ENCODE results near the gene DNAJC22.
"Not testable (repeated sequence)": the region's sequence is repeated elsewhere in the genome, so short reads cannot be mapped to it uniquely, and the experiment has no call there.

DNAJC22 gene

DNA sequence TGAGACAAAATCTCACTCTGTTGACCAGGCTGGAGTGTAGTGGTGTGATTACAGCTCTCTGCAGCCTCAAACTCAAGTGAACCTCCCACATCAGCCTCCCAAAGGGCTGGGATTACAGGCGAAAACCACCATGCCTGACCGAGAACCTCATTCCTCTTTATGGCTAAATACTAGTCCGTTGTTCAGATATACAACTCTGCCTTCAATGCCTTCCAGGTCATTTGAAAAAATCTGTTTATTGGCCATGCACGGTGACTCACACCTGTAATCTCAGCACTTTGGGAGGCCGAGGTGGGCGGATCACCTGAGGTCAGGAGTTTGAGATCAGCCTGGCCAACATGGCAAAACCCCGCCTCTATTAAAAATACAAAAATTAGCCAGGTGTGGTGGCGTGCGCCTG is 33.5 kb downstream of the DNAJC22 start:
- H3K9me3 ChIP-seq (ENCODE audit: control extremely low read depth in 1 of 5, control insufficient read depth in 4 of 5, insufficient read depth in 2 of 5, low read depth in 1 of 5, low read length in 4 of 5); H3K4me3 ChIP-seq (ENCODE audit: control insufficient read depth in 1 of 7, extremely low read depth in 1 of 7, insufficient read depth in 4 of 7, low read depth in 2 of 7, low read length in 6 of 7); DNase-seq; H3K27me3 ChIP-seq (replicated peaks in 2 of 5; ENCODE audit: control insufficient read depth in 4 of 5, insufficient read depth in 5 of 5, low read length in 4 of 5); H3K4me1 ChIP-seq (ENCODE audit: control extremely low read depth in 1 of 4, control insufficient read depth in 4 of 4, insufficient read depth in 4 of 4, low read length in 3 of 4); POLR2A ChIA-PET; H3K27ac ChIP-seq (ENCODE audit: insufficient read depth in 1 of 2, low read depth in 1 of 2, low read length in 2 of 2, poor library complexity in 1 of 2, severe bottlenecking in 2 of 2); H3K36me3 ChIP-seq (ENCODE audit: control insufficient read depth in 4 of 4, insufficient read depth in 4 of 4, low read length in 3 of 4): not testable (repeated sequence)
- CTCF ChIA-PET: interaction anchor here (0.5 to 0.8 kb wide), 2 partner anchors 10 to 19 kb away, joined by 4 read pairs; no protein-coding TSS in a partner anchor
- WGBS (ENCODE audit: insufficient coverage): 97% methylated on average over 4 of the region's 9 CpGs

- peak overlapping the region in 3 of 7 experiments; percentile 37 to 57 (median 42) for H3K4me3 ChIP-seq (ENCODE audit: control insufficient read depth in 1 of 7, extremely low read depth in 1 of 7, insufficient read depth in 4 of 7, low read depth in 2 of 7, low read length in 6 of 7)
- no peak overlapping the region for H3K27ac ChIP-seq (ENCODE audit: insufficient read depth in 1 of 2, low read depth in 1 of 2, low read length in 2 of 2, poor library complexity in 1 of 2, severe bottlenecking in 2 of 2)
- peak; percentile 81 to 89 (median 86) for DNase-seq
- peaks cover 0 to 3% (median 0%) of the 10 kb centered on the region in 4 experiments for H3K36me3 ChIP-seq (ENCODE audit: control insufficient read depth in 4 of 4, insufficient read depth in 4 of 4, low read length in 3 of 4)
- H3K27me3 ChIP-seq (replicated peaks in 2 of 5; ENCODE audit: control insufficient read depth in 4 of 5, insufficient read depth in 5 of 5, low read length in 4 of 5): no peaks in the 10 kb centered on the region
- peaks cover 0 to 7% (median 0%) of the 10 kb centered on the region in 4 experiments for H3K4me1 ChIP-seq (ENCODE audit: control extremely low read depth in 1 of 4, control insufficient read depth in 4 of 4, insufficient read depth in 4 of 4, low read length in 3 of 4)
- POLR2A ChIA-PET: no interaction called here
- CTCF ChIA-PET: interaction anchor here (0.7 to 2.6 kb wide), 7 partner anchors 9 to 105 kb away, joined by 3 to 8 read pairs (median 3); no protein-coding TSS in a partner anchor
- H3K9me3 ChIP-seq (ENCODE audit: control extremely low read depth in 1 of 5, control insufficient read depth in 4 of 5, insufficient read depth in 2 of 5, low read depth in 1 of 5, low read length in 4 of 5): no peaks in the 10 kb centered on the region
- 68% methylated on average over 17 of the region's 18 CpGs for WGBS (ENCODE audit: insufficient coverage)
Observed at GRCh38 chr12:49388682-49389386, 42.1 kb downstream of the DNAJC22 start.

GRCh38 chr12:49389387-49389703 is 42.7 kb downstream of the DNAJC22 start:
- H3K27me3 ChIP-seq (replicated peaks in 2 of 5; ENCODE audit: control insufficient read depth in 4 of 5, insufficient read depth in 5 of 5, low read length in 4 of 5): no peaks in the 10 kb centered on the region
- H3K36me3 ChIP-seq (ENCODE audit: control insufficient read depth in 4 of 4, insufficient read depth in 4 of 4, low read length in 3 of 4): peaks cover 0 to 3% (median 0%) of the 10 kb centered on the region in 4 experiments
- ChIA-PET POLR2A (interaction anchor here (0.6 kb wide), 1 partner anchor 167 kb away, joined by 12 read pairs; no protein-coding TSS in a partner anchor), CTCF (interaction anchor here (0.6 to 2.6 kb wide), 5 partner anchors 15 to 213 kb away, joined by 3 to 8 read pairs (median 3); no protein-coding TSS in a partner anchor)
- DNase-seq: no peak
- peak overlapping the region in 3 of 7 experiments; percentile 37 to 57 (median 42) for H3K4me3 ChIP-seq (ENCODE audit: control insufficient read depth in 1 of 7, extremely low read depth in 1 of 7, insufficient read depth in 4 of 7, low read depth in 2 of 7, low read length in 6 of 7)
- WGBS (ENCODE audit: insufficient coverage): 65% methylated on average over 9 of the region's 13 CpGs
- peaks cover 0 to 7% (median 0%) of the 10 kb centered on the region in 4 experiments for H3K4me1 ChIP-seq (ENCODE audit: control extremely low read depth in 1 of 4, control insufficient read depth in 4 of 4, insufficient read depth in 4 of 4, low read length in 3 of 4)
- no peak overlapping the region for H3K27ac ChIP-seq (ENCODE audit: insufficient read depth in 1 of 2, low read depth in 1 of 2, low read length in 2 of 2, poor library complexity in 1 of 2, severe bottlenecking in 2 of 2)
- no peaks in the 10 kb centered on the region for H3K9me3 ChIP-seq (ENCODE audit: control extremely low read depth in 1 of 5, control insufficient read depth in 4 of 5, insufficient read depth in 2 of 5, low read depth in 1 of 5, low read length in 4 of 5)

- Histone ChIP-seq H3K9me3 (ENCODE audit: control extremely low read depth in 1 of 5, control insufficient read depth in 4 of 5, insufficient read depth in 2 of 5, low read depth in 1 of 5, low read length in 4 of 5) (no peaks in the 10 kb centered on the region), H3K27me3 (replicated peaks in 2 of 5; ENCODE audit: control insufficient read depth in 4 of 5, insufficient read depth in 5 of 5, low read length in 4 of 5) (no peaks in the 10 kb centered on the region), H3K4me3 (ENCODE audit: control insufficient read depth in 1 of 7, extremely low read depth in 1 of 7, insufficient read depth in 4 of 7, low read depth in 2 of 7, low read length in 6 of 7) (no peak overlapping the region), H3K4me1 (ENCODE audit: control extremely low read depth in 1 of 4, control insufficient read depth in 4 of 4, insufficient read depth in 4 of 4, low read length in 3 of 4) (no peaks in the 10 kb centered on the region), H3K27ac (ENCODE audit: insufficient read depth in 1 of 2, low read depth in 1 of 2, low read length in 2 of 2, poor library complexity in 1 of 2, severe bottlenecking in 2 of 2) (no peak overlapping the region), H3K36me3 (ENCODE audit: control insufficient read depth in 4 of 4, insufficient read depth in 4 of 4, low read length in 3 of 4) (no peaks in the 10 kb centered on the region)
- ChIA-PET CTCF (interaction anchor here (0.6 to 2.2 kb wide), 11 partner anchors 8 to 117 kb away, joined by 3 to 9 read pairs (median 3); partner anchors contain the start of gene SPATS2), POLR2A (no interaction called here)
- WGBS (ENCODE audit: insufficient coverage): 91% methylated on average over 1 of the region's 1 CpG
- no peak for DNase-seq
Observed at GRCh38 chr12:49397000-49397399, 50.3 kb downstream of the DNAJC22 start.

- 88% methylated on average over 1 of the region's 1 CpG for WGBS (ENCODE audit: insufficient coverage)
- ChIA-PET POLR2A (no interaction called here), CTCF (interaction anchor here (0.6 to 1.4 kb wide), 5 partner anchors 39 to 653 kb away, joined by 3 to 6 read pairs (median 3); no protein-coding TSS in a partner anchor)
- DNase-seq: no peak
- no peak overlapping the region for H3K4me3 ChIP-seq (ENCODE audit: control insufficient read depth in 1 of 7, extremely low read depth in 1 of 7, insufficient read depth in 4 of 7, low read depth in 2 of 7, low read length in 6 of 7)
- no peak overlapping the region for H3K27ac ChIP-seq (ENCODE audit: insufficient read depth in 1 of 2, low read depth in 1 of 2, low read length in 2 of 2, poor library complexity in 1 of 2, severe bottlenecking in 2 of 2)
- no peaks in the 10 kb centered on the region for H3K36me3 ChIP-seq (ENCODE audit: control insufficient read depth in 4 of 4, insufficient read depth in 4 of 4, low read length in 3 of 4)
- H3K4me1 ChIP-seq (ENCODE audit: control extremely low read depth in 1 of 4, control insufficient read depth in 4 of 4, insufficient read depth in 4 of 4, low read length in 3 of 4): no peaks in the 10 kb centered on the region
- no peaks in the 10 kb centered on the region for H3K27me3 ChIP-seq (replicated peaks in 2 of 5; ENCODE audit: control insufficient read depth in 4 of 5, insufficient read depth in 5 of 5, low read length in 4 of 5)
- no peaks in the 10 kb centered on the region for H3K9me3 ChIP-seq (ENCODE audit: control extremely low read depth in 1 of 5, control insufficient read depth in 4 of 5, insufficient read depth in 2 of 5, low read depth in 1 of 5, low read length in 4 of 5)
Observed at GRCh38 chr12:49400304-49400703, 53.6 kb downstream of the DNAJC22 start.
